ENCODE measurements around the gene LARP4B. TPM values are rescaled to one million over a fixed set of nuclear protein-coding genes. Genes with fewer than 3 reads are reported as not detected.

The LARP4B gene
- total and polyA plus RNA-seq, 2 donors (not counting 3 experiments of a cell fraction or from before 2014, with no cell fraction given) = 27.4 to 101 TPM

DNA sequence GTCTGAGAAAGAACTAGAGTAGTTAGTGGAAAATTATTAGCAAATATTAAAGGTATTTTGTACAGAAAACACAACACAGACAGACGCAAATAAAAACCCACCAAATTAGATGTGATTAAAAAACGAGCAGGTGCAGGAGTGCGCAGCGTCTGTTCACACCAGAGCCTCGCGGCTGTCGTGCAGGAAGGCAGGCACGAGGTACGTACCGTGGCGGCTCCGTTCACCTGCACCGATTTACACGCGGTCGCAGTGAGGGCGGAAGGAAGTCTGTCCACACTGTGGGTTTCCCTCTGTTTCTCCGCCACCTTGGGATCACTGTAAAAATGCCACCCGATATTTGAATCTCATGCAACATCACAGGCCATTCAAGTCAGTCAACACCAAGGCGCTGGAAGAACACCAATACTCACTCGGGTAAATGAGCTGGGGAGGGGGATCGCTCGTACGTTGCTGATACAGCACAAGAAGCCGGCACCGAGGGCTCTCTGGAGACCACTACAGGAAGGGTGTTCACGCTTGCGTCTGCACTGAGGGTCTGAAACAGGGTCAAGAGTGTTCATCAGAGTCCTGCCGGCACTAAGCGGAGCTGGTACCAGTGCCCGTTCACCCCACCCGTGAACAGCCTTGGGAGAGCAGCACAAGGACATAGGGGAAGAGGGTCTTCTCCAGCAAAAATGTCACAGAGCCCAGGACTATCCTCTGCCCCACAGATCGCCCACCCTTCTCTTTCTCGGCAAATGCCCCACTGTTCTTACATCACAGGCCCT, 116.8 kb downstream of the LARP4B start:
- H3K79me2 ChIP-seq (ENCODE audit: control insufficient read depth, insufficient read depth, low read length) = no peaks in the 10 kb centered on the region
- dilution Hi-C loops (cut with MboI; ENCODE audit: extremely low pct_ligation_motif_present, low sequenced_read_pairs) (no loop called here), intact Hi-C loops (cut with micrococcal nuclease) (no loop called here)
- H4K20me1 ChIP-seq (replicated peaks; ENCODE audit: control insufficient read depth, extremely low read depth, insufficient read depth, low read length) = no peaks in the 10 kb centered on the region
- no peak for TF ChIP-seq FOS (IDR thresholded peaks at IDR 0.05; ENCODE audit: borderline replicate concordance, insufficient read depth, low read length)
- TF ChIP-seq JUN (IDR thresholded peaks at IDR 0.05; ENCODE audit: borderline replicate concordance, insufficient read depth, insufficient read length, low read depth) = no peak
- TF ChIP-seq POLR2A (IDR thresholded peaks at IDR 0.05; ENCODE audit: low read depth, low read length) = no peak
- TF ChIP-seq EZH2 (IDR thresholded peaks at IDR 0.05; ENCODE audit: borderline replicate concordance, low read depth, low read length, severe bottlenecking) = no peak
- no peak for TF ChIP-seq MYC (IDR thresholded peaks at IDR 0.05; ENCODE audit: low read depth, low read length)
- no peak for TF ChIP-seq GATA2 (IDR thresholded peaks at IDR 0.05; ENCODE audit: insufficient read depth, insufficient read length, low read depth, low read length)
- TF ChIP-seq POLR2AphosphoS5 (IDR thresholded peaks at IDR 0.05; ENCODE audit: insufficient read depth, low read depth, low read length) = no peak
- TF ChIP-seq, protein P1, sequence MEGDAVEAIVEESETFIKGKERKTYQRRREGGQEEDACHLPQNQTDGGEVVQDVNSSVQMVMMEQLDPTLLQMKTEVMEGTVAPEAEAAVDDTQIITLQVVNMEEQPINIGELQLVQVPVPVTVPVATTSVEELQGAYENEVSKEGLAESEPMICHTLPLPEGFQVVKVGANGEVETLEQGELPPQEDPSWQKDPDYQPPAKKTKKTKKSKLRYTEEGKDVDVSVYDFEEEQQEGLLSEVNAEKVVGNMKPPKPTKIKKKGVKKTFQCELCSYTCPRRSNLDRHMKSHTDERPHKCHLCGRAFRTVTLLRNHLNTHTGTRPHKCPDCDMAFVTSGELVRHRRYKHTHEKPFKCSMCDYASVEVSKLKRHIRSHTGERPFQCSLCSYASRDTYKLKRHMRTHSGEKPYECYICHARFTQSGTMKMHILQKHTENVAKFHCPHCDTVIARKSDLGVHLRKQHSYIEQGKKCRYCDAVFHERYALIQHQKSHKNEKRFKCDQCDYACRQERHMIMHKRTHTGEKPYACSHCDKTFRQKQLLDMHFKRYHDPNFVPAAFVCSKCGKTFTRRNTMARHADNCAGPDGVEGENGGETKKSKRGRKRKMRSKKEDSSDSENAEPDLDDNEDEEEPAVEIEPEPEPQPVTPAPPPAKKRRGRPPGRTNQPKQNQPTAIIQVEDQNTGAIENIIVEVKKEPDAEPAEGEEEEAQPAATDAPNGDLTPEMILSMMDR (IDR thresholded peaks at IDR 0.05; ENCODE audit: extremely low read depth in 1 of 2, insufficient read depth in 1 of 2, low read depth in 1 of 2, low read length in 2 of 2) = no peak
- TF ChIP-seq, protein P2, sequence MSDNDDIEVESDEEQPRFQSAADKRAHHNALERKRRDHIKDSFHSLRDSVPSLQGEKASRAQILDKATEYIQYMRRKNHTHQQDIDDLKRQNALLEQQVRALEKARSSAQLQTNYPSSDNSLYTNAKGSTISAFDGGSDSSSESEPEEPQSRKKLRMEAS (IDR thresholded peaks at IDR 0.05; ENCODE audit: insufficient read depth, insufficient read length) = no peak
- no peaks in the 10 kb centered on the region for H3K9me1 ChIP-seq (replicated peaks; ENCODE audit: control insufficient read depth, extremely low read depth, insufficient read depth, low read length)
- H3K4me3 ChIP-seq (replicated peaks in 1 of 3; ENCODE audit: insufficient read depth in 1 of 3, low read depth in 1 of 3, low read length in 3 of 3) = no peak overlapping the region
- H3K4me2 ChIP-seq (ENCODE audit: insufficient read depth, low read length) = no peak overlapping the region
- no peaks in the 10 kb centered on the region for H3K27me3 ChIP-seq (ENCODE audit: control insufficient read depth in 2 of 2, insufficient read depth in 2 of 2, low read length in 2 of 2)
- ChIA-PET CTCF (interaction anchor here (1.6 kb wide), 1 partner anchor 11 kb away, joined by 4 read pairs; no protein-coding TSS in a partner anchor), POLR2A (no interaction called here)
- H3K36me3 ChIP-seq (ENCODE audit: control insufficient read depth in 2 of 2, extremely low read depth in 1 of 2, insufficient read depth in 2 of 2, low read length in 2 of 2) = peaks cover 22 to 58% of the 10 kb centered on the region in 2 experiments
- no TSS peak for BruUV-seq (replicated peaks)
- H2AFZ ChIP-seq (ENCODE audit: low read depth, low read length) = no peak overlapping the region
- no peaks in the 10 kb centered on the region for H3K9me3 ChIP-seq (replicated peaks; ENCODE audit: control insufficient read depth, insufficient read depth, low read length)
- H3K4me1 ChIP-seq (ENCODE audit: control insufficient read depth, extremely low read depth, insufficient read depth, low read length) = no peaks in the 10 kb centered on the region
- DNase-seq (ENCODE audit: low read depth, low spot score) (no peak), FAIRE-seq (no peak)
- H3K27ac ChIP-seq (ENCODE audit: insufficient read depth, low read depth, low read length) = no peak overlapping the region
- H3K9ac ChIP-seq (replicated peaks; ENCODE audit: extremely low read depth, insufficient read depth, low read length) = no peak overlapping the region

Data from endothelial cell of umbilical vein (primary cell).